ENCODE data around the gene KASH5.

The KASH5 gene

GRCh38 chr19:49396738-49397505 lies 8.9 kb downstream of the KASH5 start:
- DNase-seq: no peak

GRCh38 chr19:49398001-49398615 lies 10.1 kb downstream of the KASH5 start:
- DNase-seq: no peak

GRCh38 chr19:49398931-49399330 lies 10.9 kb downstream of the KASH5 start:
- DNase-seq: no peak

GRCh38 chr19:49400029-49400428 lies 12.0 kb downstream of the KASH5 start:
- no peak for DNase-seq

- DNase-seq: no peak
Observed at GRCh38 chr19:49403404-49404187, 15.5 kb downstream of the KASH5 start.

- DNase-seq: no peak
Observed at GRCh38 chr19:49407079-49407478, 19.0 kb downstream of the KASH5 start.

- DNase-seq: no peak
Observed at GRCh38 chr19:49407482-49408015, 19.5 kb downstream of the KASH5 start.

- DNase-seq: peak; percentile 14 to 45
Observed at GRCh38 chr19:49408816-49409440, 20.9 kb downstream of the KASH5 start.

- peak; percentile 74 to 84 for DNase-seq
Observed at GRCh38 chr19:49409441-49410029, 21.5 kb downstream of the KASH5 start.

GRCh38 chr19:49411681-49412326 lies 23.8 kb downstream of the KASH5 start:
- DNase-seq: no peak

GRCh38 chr19:49413348-49413747 lies 25.3 kb downstream of the KASH5 start:
- DNase-seq: no peak

GRCh38 chr19:49414256-49414655 lies 26.2 kb downstream of the KASH5 start:
- DNase-seq: no peak

GRCh38 chr19:49415102-49415809 lies 27.2 kb downstream of the KASH5 start:
- peak in 1 of 2 donors; percentile 59 for DNase-seq

- no peak for DNase-seq
Observed at GRCh38 chr19:49415810-49416200, 27.8 kb downstream of the KASH5 start.

GRCh38 chr19:49417088-49417487 lies 29.0 kb downstream of the KASH5 start:
- no peak for DNase-seq

GRCh38 chr19:49418511-49418910 lies 30.5 kb downstream of the KASH5 start:
- DNase-seq: no peak

GRCh38 chr19:49419173-49419572 lies 31.1 kb downstream of the KASH5 start:
- DNase-seq: no peak

- DNase-seq: no peak
Observed at GRCh38 chr19:49420227-49420626, 32.2 kb downstream of the KASH5 start.

- DNase-seq: peak; percentile 59 to 74
Observed at GRCh38 chr19:49421039-49421877, 33.2 kb downstream of the KASH5 start.

- DNase-seq: no peak
Observed at GRCh38 chr19:49421878-49422202, 33.8 kb downstream of the KASH5 start.

Measured in inflammatory macrophage (primary cell).